Left lung (tissue), 10 donors: Measurements from ENCODE around the gene EHBP1. TPM values are rescaled to one million over a fixed set of nuclear protein-coding genes. Genes with fewer than 3 reads are reported as not detected.
A peak's percentile ranks its signal among the peaks of the same experiment; 100 is the strongest.

ENCODE experiments used
- ATAC-seq: fragments of 200-7000 bp; cut with Tn5 transposase; one replicate; pipeline ENCODE4 v1.9.1; 2020; ENCODE audit warnings: moderate library complexity
- DNase-seq, 4 donors: peaks; one replicate each; pipeline ENCODE4 v3.0.0-alpha.2; 2013 to 2020
- H3K27ac ChIP-seq, 2 donors: fragments of 200-600 bp; sonication (generic) in 1 of 2; one replicate each; pipeline versions ENCODE4 v1.5.0 to v1.8.0; 2020 to 2021
- H3K27me3 ChIP-seq, 2 donors: fragments of 200-600 bp; sonication (generic) in 1 of 2; one replicate each; pipeline versions ENCODE4 v1.5.0 to v1.8.0; 2020 to 2021
- H3K36me3 ChIP-seq, 2 donors: fragments of 200-600 bp; sonication (generic) in 1 of 2; one replicate each; pipeline versions ENCODE4 v1.5.0 to v1.8.0; 2020 to 2021
- H3K4me1 ChIP-seq, 2 donors: fragments of 200-600 bp; one replicate each; pipeline ENCODE4 v1.8.0; 2021
- H3K4me3 ChIP-seq, 2 donors: fragments of 200-600 bp; sonication (generic) in 1 of 2; one replicate each; pipeline versions ENCODE4 v1.5.0 to v1.8.0; 2020 to 2021; ENCODE audit warnings: mild to moderate bottlenecking in 1 of 2
- H3K9me3 ChIP-seq, 2 donors: fragments of 200-600 bp; sonication (generic) in 1 of 2; one replicate each; pipeline versions ENCODE4 v1.5.0 to v1.8.0; 2020 to 2021
- intact Hi-C, 2 donors: fragments of 100-400 bp; cut with DNase I; formaldehyde crosslinking; loops; one replicate each; pipeline versions ENCODE4 v1.11.2 to v1.14.2; 2022
- polyA plus RNA-seq, 6 donors: library from polyadenylated mRNA; unstranded; fragments of 120-200 nt; gene quantifications; one replicate each; pipeline ENCODE4 v1.2.1, GENCODE V29; 2013; ENCODE audit not compliant: insufficient read length in 6 of 6
- total RNA-seq, 2 donors: library from RNA; stranded (reverse); fragmentation: NEBNext Ultra II Directional; extraction: Animal tissue kit (Norgen Biotek cat#: 25700); gene quantifications; one replicate each; pipeline ENCODE4 v1.2.1, GENCODE V29; 2021
- TF ChIP-seq, protein P1 (sequence below), 2 donors: fragments of 200-600 bp; sonication (generic) in 1 of 2; IDR thresholded peaks; one replicate each; pipeline versions ENCODE4 v1.5.0 to v1.8.0; 2021; ENCODE audit warnings: antibody characterized with exemption in 2 of 2
- donor health status: DM: no; HTN: yes; CAD: no.
- donor health status: DM: no; HTN: no; CAD: no.

Gene EHBP1
- total and polyA plus RNA-seq, 8 donors: 35.4 to 48.9 (median 38.9) TPM

DNA sequence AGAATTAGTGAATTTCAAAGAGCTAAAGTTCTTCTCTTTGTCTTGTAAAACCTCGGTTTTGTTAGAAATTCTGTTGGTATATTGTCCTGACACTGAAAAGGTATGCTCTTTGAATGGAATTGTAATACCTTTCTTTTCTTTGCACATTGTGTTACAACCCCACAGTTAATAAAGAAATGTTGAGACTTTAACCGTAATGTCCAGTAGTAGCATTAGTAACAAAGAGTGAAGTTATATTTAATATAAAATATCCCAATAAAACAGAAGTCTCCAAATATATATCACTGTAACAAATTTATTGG is 69.8 kb downstream of the EHBP1 start:
- TF ChIP-seq, protein P1, sequence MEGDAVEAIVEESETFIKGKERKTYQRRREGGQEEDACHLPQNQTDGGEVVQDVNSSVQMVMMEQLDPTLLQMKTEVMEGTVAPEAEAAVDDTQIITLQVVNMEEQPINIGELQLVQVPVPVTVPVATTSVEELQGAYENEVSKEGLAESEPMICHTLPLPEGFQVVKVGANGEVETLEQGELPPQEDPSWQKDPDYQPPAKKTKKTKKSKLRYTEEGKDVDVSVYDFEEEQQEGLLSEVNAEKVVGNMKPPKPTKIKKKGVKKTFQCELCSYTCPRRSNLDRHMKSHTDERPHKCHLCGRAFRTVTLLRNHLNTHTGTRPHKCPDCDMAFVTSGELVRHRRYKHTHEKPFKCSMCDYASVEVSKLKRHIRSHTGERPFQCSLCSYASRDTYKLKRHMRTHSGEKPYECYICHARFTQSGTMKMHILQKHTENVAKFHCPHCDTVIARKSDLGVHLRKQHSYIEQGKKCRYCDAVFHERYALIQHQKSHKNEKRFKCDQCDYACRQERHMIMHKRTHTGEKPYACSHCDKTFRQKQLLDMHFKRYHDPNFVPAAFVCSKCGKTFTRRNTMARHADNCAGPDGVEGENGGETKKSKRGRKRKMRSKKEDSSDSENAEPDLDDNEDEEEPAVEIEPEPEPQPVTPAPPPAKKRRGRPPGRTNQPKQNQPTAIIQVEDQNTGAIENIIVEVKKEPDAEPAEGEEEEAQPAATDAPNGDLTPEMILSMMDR (IDR thresholded peaks at IDR 0.05): peak in 1 of 2 donors; percentile 2
- intact Hi-C loops: loop anchor here in 1 of 2 donors (2.0 kb wide), 1 partner anchor 319 kb away; no protein-coding TSS in a partner anchor
- Histone ChIP-seq H3K27ac (no peak overlapping the region), H3K27me3 (no peaks in the 10 kb centered on the region), H3K9me3 (no peaks in the 10 kb centered on the region), H3K4me3 (no peak overlapping the region), H3K4me1 (no peaks in the 10 kb centered on the region), H3K36me3 (no peaks in the 10 kb centered on the region)
- DNase-seq (no peak), ATAC-seq (no peak)

DNA sequence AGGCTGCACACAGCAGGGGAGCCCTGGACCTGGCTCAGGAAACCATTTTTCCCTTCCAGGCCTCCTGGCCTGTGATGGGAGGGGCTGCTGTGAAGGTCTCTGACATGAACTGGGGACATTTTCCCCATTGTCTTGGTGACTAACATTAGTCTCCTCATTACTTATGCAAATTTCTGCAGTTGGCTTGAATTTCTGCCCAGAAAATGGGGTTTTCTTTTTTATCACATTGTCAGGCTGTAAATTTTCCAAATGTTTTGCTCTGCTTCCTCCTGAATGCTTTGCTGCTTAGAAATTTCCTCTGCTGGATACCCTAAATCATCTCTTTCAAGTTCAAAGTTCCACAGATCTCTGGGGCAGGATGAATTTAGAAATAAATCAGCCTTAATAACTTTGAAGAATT is 78.2 kb downstream of the EHBP1 start:
- intact Hi-C loops: no loop called here
- H3K4me1 ChIP-seq: no peaks in the 10 kb centered on the region
- no peak for ATAC-seq
- H3K27me3 ChIP-seq: no peaks in the 10 kb centered on the region
- H3K9me3 ChIP-seq: no peaks in the 10 kb centered on the region
- H3K36me3 ChIP-seq: no peaks in the 10 kb centered on the region
- no peak for DNase-seq
- TF ChIP-seq, protein P1 (IDR thresholded peaks at IDR 0.05): no peak
- no peak overlapping the region for H3K27ac ChIP-seq
- no peak overlapping the region for H3K4me3 ChIP-seq

GRCh38 chr2:62784341-62784740 is 78.8 kb downstream of the EHBP1 start:
- Histone ChIP-seq H3K4me1 (no peaks in the 10 kb centered on the region), H3K27ac (no peak overlapping the region), H3K36me3 (no peaks in the 10 kb centered on the region), H3K9me3 (no peaks in the 10 kb centered on the region), H3K4me3 (no peak overlapping the region), H3K27me3 (no peaks in the 10 kb centered on the region)
- intact Hi-C loops: no loop called here
- ATAC-seq: no peak
- no peak for DNase-seq
- TF ChIP-seq, protein P1 (IDR thresholded peaks at IDR 0.05): no peak

DNA sequence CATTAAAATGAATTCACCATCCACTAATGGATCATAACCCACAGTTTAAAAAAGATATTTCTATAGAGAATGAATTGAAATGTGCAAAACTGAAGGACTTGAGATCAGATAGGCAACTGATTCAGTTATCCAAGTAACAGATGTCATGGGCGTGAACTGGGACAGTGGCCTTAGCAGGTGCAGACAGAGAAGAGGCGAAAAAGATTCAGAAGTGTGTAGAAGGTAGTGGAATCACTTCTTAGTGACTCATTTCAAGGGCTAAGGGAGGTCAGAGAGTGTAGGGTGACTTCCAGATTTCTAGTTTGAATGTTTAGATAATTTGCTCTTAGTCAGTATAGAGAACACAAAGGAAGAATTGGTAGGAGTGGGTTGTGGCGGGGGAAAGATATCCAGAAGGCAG is 79.7 kb downstream of the EHBP1 start:
- Histone ChIP-seq H3K4me1 (no peaks in the 10 kb centered on the region), H3K4me3 (no peak overlapping the region), H3K27me3 (no peaks in the 10 kb centered on the region), H3K9me3 (no peaks in the 10 kb centered on the region), H3K27ac (no peak overlapping the region), H3K36me3 (no peaks in the 10 kb centered on the region)
- intact Hi-C loops: no loop called here
- TF ChIP-seq, protein P1 (IDR thresholded peaks at IDR 0.05): no peak
- no peak for DNase-seq
- ATAC-seq: no peak

DNA sequence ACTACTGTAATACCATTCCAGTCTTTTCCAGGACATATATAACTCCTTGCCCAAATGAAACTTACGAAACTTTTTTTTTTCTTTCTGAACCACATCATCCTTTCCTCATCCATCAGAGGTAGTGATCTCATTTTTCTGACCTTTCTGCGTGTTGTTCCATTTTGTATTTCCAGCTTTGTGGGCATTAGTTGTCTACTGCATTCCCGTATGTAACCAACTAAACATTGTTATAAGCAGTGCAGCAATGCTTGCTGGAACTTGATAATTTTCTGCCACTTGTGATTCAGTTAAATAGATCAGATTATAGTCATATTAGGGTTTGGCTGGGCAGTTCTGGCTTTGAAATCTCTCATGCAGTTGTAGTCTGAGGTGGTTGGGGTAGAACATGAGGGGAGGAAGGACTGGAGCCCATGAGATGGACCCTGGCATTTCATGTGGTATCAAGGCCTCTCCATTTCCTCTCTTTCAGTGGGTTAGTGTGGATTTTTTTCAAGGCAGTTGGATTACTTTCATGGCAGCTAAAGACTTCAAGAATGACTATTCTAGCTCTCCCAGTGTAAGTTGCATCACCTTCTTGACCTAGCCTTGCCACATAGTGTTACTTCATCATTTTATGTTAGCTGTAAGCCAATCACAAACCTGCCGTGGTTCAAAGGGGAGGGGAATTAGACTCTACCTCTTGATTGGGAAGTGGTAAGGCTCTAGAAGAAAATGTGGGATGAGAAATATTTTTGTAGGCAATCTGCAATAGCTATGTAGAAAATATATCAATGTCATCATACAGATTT is 80.5 kb downstream of the EHBP1 start:
- DNase-seq (no peak), ATAC-seq (peak; percentile 48)
- Histone ChIP-seq H3K27me3 (no peaks in the 10 kb centered on the region), H3K4me1 (no peaks in the 10 kb centered on the region), H3K36me3 (no peaks in the 10 kb centered on the region), H3K9me3 (no peaks in the 10 kb centered on the region), H3K4me3 (no peak overlapping the region), H3K27ac (no peak overlapping the region)
- TF ChIP-seq, protein P1 (IDR thresholded peaks at IDR 0.05): no peak
- intact Hi-C loops: no loop called here
